Natural killer cell (primary cell): ENCODE data around the gene MC2R. TPM values are rescaled to one million over a fixed set of nuclear protein-coding genes. Genes with fewer than 3 reads are reported as not detected.

Experiments
- ATAC-seq, 3 donors: fragments of 150-1000 bp in 2 of 3; fragments of 200-7000 bp in 1 of 3; cut with Tn5 transposase; 1 replicate in 1 of 3; 2 replicates in 2 of 3; pipeline ENCODE4 v1.10.0; 2021; ENCODE audit warnings: mild to moderate bottlenecking in 2 of 3, moderate library complexity in 2 of 3
- DNase-seq, 2 donors: peaks; one replicate each; pipeline versions ENCODE4 v3.0.0 to v3.0.0-alpha.2; 2013 to 2021; ENCODE audit warnings: mixed read lengths in 1 of 2
- H3K27ac ChIP-seq: one replicate; pipeline ENCODE4 v1.5.1; 2013; ENCODE audit warnings: mild to moderate bottlenecking, low read length
- H3K27me3 ChIP-seq: one replicate; pipeline ENCODE4 v1.6.1; 2013; ENCODE audit warnings: low read length; ENCODE audit not compliant: control insufficient read depth, insufficient read depth
- H3K36me3 ChIP-seq: one replicate; pipeline ENCODE4 v1.6.1; 2013; ENCODE audit warnings: low read length; ENCODE audit not compliant: control insufficient read depth, insufficient read depth
- H3K4me1 ChIP-seq: one replicate; pipeline ENCODE4 v1.6.1; 2013; ENCODE audit warnings: low read length; ENCODE audit not compliant: control insufficient read depth, insufficient read depth
- H3K4me3 ChIP-seq: one replicate; pipeline ENCODE4 v1.5.1; 2013; ENCODE audit warnings: low read length
- H3K9me3 ChIP-seq: one replicate; pipeline ENCODE4 v1.6.1; 2013; ENCODE audit warnings: low read length; ENCODE audit not compliant: control insufficient read depth, insufficient read depth
- H3K27ac Mint-ChIP-seq, 2 donors: one replicate each; pipeline ENCODE4 v1.8.0; 2022; ENCODE audit warnings: mild to moderate bottlenecking in 2 of 2, mixed read lengths in 2 of 2, moderate library complexity in 1 of 2
- H3K27me3 Mint-ChIP-seq, 2 donors: one replicate each; pipeline ENCODE4 v1.8.0; 2022; ENCODE audit warnings: low read depth in 2 of 2, mixed read lengths in 2 of 2
- H3K36me3 Mint-ChIP-seq: one replicate; pipeline ENCODE4 v1.8.0; 2022; ENCODE audit warnings: mixed read lengths
- H3K4me1 Mint-ChIP-seq, 2 donors: one replicate each; pipeline ENCODE4 v1.8.0; 2022; ENCODE audit warnings: mixed read lengths in 2 of 2
- H3K4me3 Mint-ChIP-seq: one replicate; pipeline ENCODE4 v1.8.0; 2022; ENCODE audit warnings: mild to moderate bottlenecking, moderate library complexity, mixed read lengths
- H3K9me3 Mint-ChIP-seq, 2 donors: one replicate each; pipeline ENCODE4 v1.8.0; 2022; ENCODE audit warnings: mixed read lengths in 2 of 2
- CTCF ChIP-seq: fragments of 200-600 bp; IDR thresholded peaks from one replicate; pipeline ENCODE4 v1.8.0; 2022; ENCODE audit warnings: antibody characterized with exemption
- WGBS: methylation state at CpG from one replicate; pipeline ENCODE4 v1.1.7; 2013; ENCODE audit warnings: missing lambda C conversion rate; ENCODE audit not compliant: insufficient coverage; 5-methylcytosine and 5-hydroxymethylcytosine counted together
- intact Hi-C: fragments of 100-400 bp; cut with micrococcal nuclease; formaldehyde crosslinking; loops from one replicate; pipeline ENCODE4 v1.14.2; 2022
- total RNA-seq, 4 donors: library from RNA; stranded (reverse); fragments of 120-200 nt in 1 of 4; gene quantifications; one replicate each; pipeline versions ENCODE4 v1.2.3 to v1.2.4, GENCODE V29; 2013 to 2022

MC2R gene
- total RNA-seq, 3 donors from 2014 or later (not counting 1 experiment from before 2014, with no cell fraction given): not detected

GRCh38 chr18:13877157-13877556 is 38.2 kb downstream of the MC2R start:
- 92% methylated on average over 4 of the region's 4 CpGs for WGBS
- no peak for ATAC-seq

GRCh38 chr18:13874558-13874957 is 40.8 kb downstream of the MC2R start:
- H3K27me3 ChIP-seq: peaks cover 2% of the 10 kb centered on the region
- intact Hi-C loops: no loop called here
- no peaks in the 10 kb centered on the region for H3K36me3 ChIP-seq
- no peak for DNase-seq
- Mint-ChIP-seq H3K4me3 (no peak overlapping the region), H3K9me3 (no peaks in the 10 kb centered on the region), H3K4me1 (no peaks in the 10 kb centered on the region), H3K27me3 (peaks cover 2% of the 10 kb centered on the region in 2 donors), H3K36me3 (no peaks in the 10 kb centered on the region), H3K27ac (no peak overlapping the region)
- no peak for ATAC-seq
- H3K9me3 ChIP-seq: no peaks in the 10 kb centered on the region
- no CpG with 5 or more reads among the region's 4 CpGs for WGBS
- no peak for TF ChIP-seq CTCF
- no peaks in the 10 kb centered on the region for H3K4me1 ChIP-seq
- H3K27ac ChIP-seq: no peak overlapping the region
- H3K4me3 ChIP-seq: no peak overlapping the region

More at GRCh38 chr18:13877157-13877556, 38.2 kb downstream of the MC2R start:
- Mint-ChIP-seq H3K27ac (no peak overlapping the region), H3K36me3 (no peaks in the 10 kb centered on the region), H3K4me3 (no peak overlapping the region), H3K4me1 (no peaks in the 10 kb centered on the region), H3K27me3 (no peaks in the 10 kb centered on the region), H3K9me3 (no peaks in the 10 kb centered on the region)
- intact Hi-C loops: no loop called here
- Histone ChIP-seq H3K4me3 (no peak overlapping the region), H3K4me1 (no peaks in the 10 kb centered on the region), H3K36me3 (no peaks in the 10 kb centered on the region), H3K9me3 (no peaks in the 10 kb centered on the region), H3K27ac (no peak overlapping the region), H3K27me3 (peaks cover 2% of the 10 kb centered on the region)
- no peak for TF ChIP-seq CTCF
- DNase-seq: no peak

GRCh38 chr18:13872932-13873331 is 42.4 kb downstream of the MC2R start:
- Mint-ChIP-seq H3K4me1 (no peaks in the 10 kb centered on the region), H3K27me3 (peaks cover 12 to 14% of the 10 kb centered on the region in 2 donors), H3K36me3 (no peaks in the 10 kb centered on the region), H3K9me3 (no peaks in the 10 kb centered on the region), H3K27ac (no peak overlapping the region), H3K4me3 (no peak overlapping the region)
- no peak for DNase-seq
- intact Hi-C loops: no loop called here
- H3K4me3 ChIP-seq: no peak overlapping the region
- TF ChIP-seq CTCF: no peak
- no peaks in the 10 kb centered on the region for H3K4me1 ChIP-seq
- H3K27ac ChIP-seq: no peak overlapping the region
- peaks cover 2% of the 10 kb centered on the region for H3K27me3 ChIP-seq
- no peak for ATAC-seq
- WGBS: 63% methylated on average over 5 of the region's 5 CpGs
- H3K9me3 ChIP-seq: no peaks in the 10 kb centered on the region
- no peaks in the 10 kb centered on the region for H3K36me3 ChIP-seq

- WGBS: 90% methylated on average over 13 of the region's 14 CpGs
- no peak for ATAC-seq
- H3K36me3 ChIP-seq: no peaks in the 10 kb centered on the region
- H3K27ac ChIP-seq: no peak overlapping the region
- Mint-ChIP-seq H3K4me3 (no peak overlapping the region), H3K36me3 (no peaks in the 10 kb centered on the region), H3K4me1 (no peaks in the 10 kb centered on the region), H3K9me3 (no peaks in the 10 kb centered on the region), H3K27me3 (peaks cover 14 to 18% of the 10 kb centered on the region in 2 donors), H3K27ac (no peak overlapping the region)
- no peak for DNase-seq
- TF ChIP-seq CTCF: no peak
- H3K4me1 ChIP-seq: no peaks in the 10 kb centered on the region
- H3K4me3 ChIP-seq: no peak overlapping the region
- H3K9me3 ChIP-seq: no peaks in the 10 kb centered on the region
- H3K27me3 ChIP-seq: peaks cover 2% of the 10 kb centered on the region
- intact Hi-C loops: no loop called here
Measured at GRCh38 chr18:13872373-13872772, 43.0 kb downstream of the MC2R start.
